H1 (cell line): ENCODE measurements around the gene NRN1L. TPM values are rescaled to one million over a fixed set of nuclear protein-coding genes. Genes with fewer than 3 reads are reported as not detected.

Experiments
- CTCF ChIA-PET: fragments of 300-600 bp; sonication (Branson Sonifier 250); formaldehyde crosslinking; loops from one replicate; lab custom pipeline; 2021; ENCODE audit not compliant: partially characterized antibody; lab: Charles Lee
- POLR2A ChIA-PET: fragments of 300-600 bp; sonication (Branson Sonifier 250); formaldehyde crosslinking; loops from one replicate; lab custom pipeline; 2021; ENCODE audit warnings: inconsistent platforms; ENCODE audit not compliant: partially characterized antibody; lab: Charles Lee
- DNase-seq, 2 experiments: peaks; one replicate each; pipeline versions ENCODE4 v3.0.0 to v3.0.0-alpha.2; 2010 to 2022; ENCODE audit warnings: low spot score in 2 of 2, low read depth in 1 of 2, mixed read lengths in 1 of 2
- FAIRE-seq: peaks from 2 replicates; lab custom pipeline; 2011; peaks lifted over from hg19 to GRCh38; lab: Jason Lieb, UNC
- H2AFZ ChIP-seq: 2 replicates; pipeline ENCODE4 v1.8.1; 2012; ENCODE audit warnings: low read length, inconsistent platforms
- H2AK5ac ChIP-seq: 2 replicates; pipeline ENCODE4 v1.6.1; 2013; ENCODE audit warnings: low read depth, low read length
- H2BK120ac ChIP-seq: replicated peaks from 2 replicates; pipeline ENCODE3; 2013; ENCODE audit warnings: low read depth, low read length, inconsistent platforms
- H2BK12ac ChIP-seq: 2 replicates; pipeline ENCODE4 v1.6.1; 2013; ENCODE audit warnings: low read depth, low read length
- H2BK15ac ChIP-seq: 2 replicates; pipeline ENCODE4 v1.6.1; 2013; ENCODE audit warnings: low read length
- H2BK20ac ChIP-seq: 2 replicates; pipeline ENCODE4 v1.6.1; 2013; ENCODE audit warnings: low read length
- H2BK5ac ChIP-seq: 2 replicates; pipeline ENCODE4 v1.6.1; 2013; ENCODE audit warnings: low read depth, low read length
- H3K14ac ChIP-seq: 2 replicates; pipeline ENCODE4 v1.6.1; 2013; ENCODE audit warnings: inconsistent platforms; ENCODE audit not compliant: insufficient read length
- H3K18ac ChIP-seq: 2 replicates; pipeline ENCODE4 v1.6.1; 2013; ENCODE audit warnings: low read length; ENCODE audit errors: extremely low read depth
- H3K23ac ChIP-seq: 2 replicates; pipeline ENCODE4 v1.6.1; 2013; ENCODE audit warnings: inconsistent platforms; ENCODE audit not compliant: insufficient read length
- H3K23me2 ChIP-seq: 2 replicates; pipeline ENCODE4 v1.6.1; 2013; ENCODE audit warnings: low read depth, low read length
- H3K27ac ChIP-seq: 2 replicates; pipeline ENCODE4 v1.6.1; 2011; ENCODE audit warnings: low read depth, low read length, inconsistent platforms
- H3K27me3 ChIP-seq, 4 experiments: replicated peaks in 1 of 4; 1 replicate in 1 of 4; 2 replicates in 3 of 4; pipeline versions ENCODE4 v1.6.1 to v1.8.1; 2011 to 2013; ENCODE audit warnings: low read length in 3 of 4, mild to moderate bottlenecking in 3 of 4, inconsistent platforms in 2 of 4, mixed read lengths in 2 of 4, moderate library complexity in 1 of 4; ENCODE audit not compliant: control insufficient read depth in 3 of 4, insufficient read depth in 3 of 4; ENCODE audit errors: extremely low read depth in 1 of 4
- H3K36me3 ChIP-seq, 4 experiments: 2 replicates each; pipeline versions ENCODE4 v1.6.1 to v1.8.1; 2011 to 2013; ENCODE audit warnings: mild to moderate bottlenecking in 4 of 4, low read length in 3 of 4, moderate library complexity in 2 of 4, control low read depth in 1 of 4, inconsistent platforms in 1 of 4; ENCODE audit not compliant: insufficient read depth in 4 of 4, control insufficient read depth in 2 of 4
- H3K4ac ChIP-seq: replicated peaks from 2 replicates; pipeline ENCODE3; 2013; ENCODE audit warnings: low read length, low read depth, mixed read lengths, inconsistent platforms; ENCODE audit not compliant: insufficient read length
- H3K4me1 ChIP-seq, 4 experiments: replicated peaks in 1 of 4; 1 replicate in 1 of 4; 2 replicates in 3 of 4; pipeline versions ENCODE4 v1.6.1 to v1.8.1; 2011 to 2013; ENCODE audit warnings: low read length in 3 of 4, inconsistent platforms in 2 of 4, mixed read lengths in 1 of 4; ENCODE audit not compliant: insufficient read depth in 4 of 4, control insufficient read depth in 3 of 4
- H3K4me2 ChIP-seq, 2 experiments: 2 replicates each; pipeline versions ENCODE4 v1.6.1 to v1.8.1; 2011 to 2013; ENCODE audit warnings: low read depth in 2 of 2, low read length in 2 of 2, control low read depth in 1 of 2, inconsistent platforms in 1 of 2, mild to moderate bottlenecking in 1 of 2; ENCODE audit not compliant: insufficient read depth in 1 of 2
- H3K4me3 ChIP-seq, 4 experiments: fragments of 200-600, 300-600 bp in 1 of 4; sonication (generic), shearing (Covaris generic), sonication (Bioruptor Twin) in 1 of 4; 2 replicates each; pipeline versions ENCODE4 v1.5.1 to v1.8.1; 2011 to 2016; ENCODE audit warnings: low read length in 4 of 4, low read depth in 3 of 4, control low read depth in 2 of 4, inconsistent platforms in 2 of 4, mild to moderate bottlenecking in 2 of 4, mixed read lengths in 1 of 4, moderate library complexity in 1 of 4; ENCODE audit not compliant: insufficient read depth in 2 of 4; ENCODE audit errors: extremely low read depth in 1 of 4
- H3K56ac ChIP-seq: replicated peaks from 2 replicates; pipeline ENCODE3; 2013; ENCODE audit warnings: low read depth, mild to moderate bottlenecking, mixed read lengths, low read length, inconsistent platforms; ENCODE audit not compliant: insufficient read length
- H3K79me1 ChIP-seq: 2 replicates; pipeline ENCODE4 v1.6.1; 2013; ENCODE audit warnings: low read depth, low read length, control low read depth
- H3K79me2 ChIP-seq, 2 experiments: 2 replicates each; pipeline versions ENCODE4 v1.6.1 to v1.8.1; 2012 to 2013; ENCODE audit warnings: low read length in 2 of 2, mild to moderate bottlenecking in 2 of 2, inconsistent platforms in 1 of 2; ENCODE audit not compliant: insufficient read depth in 2 of 2, control insufficient read depth in 1 of 2
- H3K9ac ChIP-seq, 4 experiments: replicated peaks in 1 of 4; 1 replicate in 1 of 4; 2 replicates in 3 of 4; pipeline versions ENCODE4 v1.6.1 to v1.8.1; 2011 to 2013; ENCODE audit warnings: low read depth in 3 of 4, low read length in 3 of 4, control low read depth in 2 of 4, mild to moderate bottlenecking in 2 of 4, moderate library complexity in 2 of 4, inconsistent platforms in 1 of 4; ENCODE audit errors: extremely low read depth in 1 of 4
- H3K9me3 ChIP-seq, 2 experiments: 2 replicates each; pipeline versions ENCODE4 v1.6.1 to v1.8.1; 2012 to 2013; ENCODE audit warnings: mild to moderate bottlenecking in 2 of 2, moderate library complexity in 2 of 2, control low read depth in 1 of 2, inconsistent platforms in 1 of 2, low read depth in 1 of 2, low read length in 1 of 2, mixed read lengths in 1 of 2; ENCODE audit not compliant: insufficient read depth in 2 of 2
- H4K20me1 ChIP-seq, 2 experiments: replicated peaks in 1 of 2; 2 replicates each; pipeline versions ENCODE3 to v1.8.1; 2011 to 2013; ENCODE audit warnings: inconsistent platforms in 2 of 2, low read length in 2 of 2, mild to moderate bottlenecking in 1 of 2; ENCODE audit not compliant: insufficient read depth in 2 of 2, control insufficient read depth in 1 of 2
- H4K5ac ChIP-seq: 2 replicates; pipeline ENCODE4 v1.6.1; 2013; ENCODE audit warnings: low read length, low read depth, mixed read lengths, inconsistent platforms; ENCODE audit not compliant: insufficient read length
- H4K8ac ChIP-seq: 2 replicates; pipeline ENCODE4 v1.8.0; 2013; ENCODE audit warnings: mild to moderate bottlenecking, moderate library complexity, low read length, inconsistent platforms; ENCODE audit not compliant: insufficient read depth; ENCODE audit errors: extremely low read depth
- H4K91ac ChIP-seq: replicated peaks from 2 replicates; pipeline ENCODE3; 2013; ENCODE audit warnings: low read length, mixed read lengths, inconsistent platforms; ENCODE audit not compliant: insufficient read length
- WGBS, 2 experiments: shearing (Covaris generic) in 1 of 2; methylation state at CpG; one replicate each; pipeline versions ENCODE4 v1.1.6 to v1.1.7; 2013 to 2015; ENCODE audit warnings: low lambda C conversion rate in 2 of 2, mixed read lengths in 2 of 2, inconsistent platforms in 1 of 2, low coverage in 1 of 2, missing lambda C conversion rate in 1 of 2; ENCODE audit not compliant: insufficient replicate concordance in 2 of 2, insufficient coverage in 1 of 2, insufficient read length in 1 of 2; ENCODE audit errors: extremely low coverage in 1 of 2, missing lambda C conversion rate in 1 of 2; 5-methylcytosine and 5-hydroxymethylcytosine counted together
- polyA plus RNA-seq, 7 experiments: library from polyadenylated mRNA; depleted of rRNA in 3 of 7; stranded (reverse) in 5 of 7; unstranded in 2 of 7; fragments of >200 nt in 5 of 7; fragments of 200-250 nt in 2 of 7; gene quantifications; 1 replicate in 5 of 7; 2 replicates in 1 of 7; 4 replicates in 1 of 7; pipeline versions ENCODE4 v1.2.1 to v1.2.3, GENCODE V29; 2011 to 2013; ENCODE audit warnings: missing spikeins in 2 of 7, mixed read lengths in 2 of 7
- total RNA-seq: library from RNA; stranded (reverse); fragmentation: NEBNext Ultra II Directional; extraction: Animal tissue kit (Norgen Biotek cat#: 25700); gene quantifications from 2 replicates; pipeline ENCODE4 v1.2.1, GENCODE V29; 2021
- TF ChIP-seq, protein P1 (sequence below): IDR thresholded peaks from 2 replicates; pipeline ENCODE4 v1.6.1; 2012; ENCODE audit warnings: inconsistent platforms

Gene NRN1L
- total and polyA plus RNA-seq, 2 of the 8 experiments (the other 6 are each of a cell fraction or from before 2014, with no cell fraction given) = 4.1 to 35.2 TPM

DNA sequence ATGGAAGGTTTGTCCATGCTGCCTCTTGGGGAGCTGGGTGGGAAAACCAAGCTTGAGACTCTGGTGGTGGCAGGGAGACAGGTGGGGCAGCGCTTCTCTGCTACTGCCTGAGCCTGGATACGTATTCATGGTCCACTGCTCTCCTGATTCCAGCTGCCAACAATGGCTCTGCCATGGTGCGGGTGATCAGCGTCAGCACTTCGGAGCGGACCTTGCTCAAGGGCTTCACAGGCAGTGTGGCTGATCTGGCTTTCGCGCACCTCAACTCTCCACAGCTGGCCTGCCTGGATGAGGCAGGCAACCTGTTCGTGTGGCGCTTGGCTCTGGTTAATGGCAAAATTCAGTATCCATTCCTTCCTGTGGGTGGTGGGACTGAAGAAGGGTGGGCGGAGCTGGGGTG lies 7.6 kb upstream of the NRN1L start:
- Histone ChIP-seq H3K36me3 (peaks cover 28 to 47% (median 41%) of the 10 kb centered on the region in 4 experiments), H3K79me2 (peaks cover 3 to 30% of the 10 kb centered on the region in 2 experiments; a peak in 3 of 4 replicates), H3K18ac (no peak overlapping the region), H3K23me2 (peaks cover 2% of the 10 kb centered on the region; the same call in 1 of the 2 replicates), H2BK120ac (no peak overlapping the region), H4K20me1 (peaks cover 10 to 16% of the 10 kb centered on the region in 2 experiments), H2AK5ac (no peak overlapping the region), H2BK12ac (no peak overlapping the region), H3K79me1 (peaks cover 13% of the 10 kb centered on the region), H3K14ac (no peak overlapping the region), H3K23ac (no peak overlapping the region), H4K8ac (no peak overlapping the region), H3K4me3 (no peak overlapping the region), H3K27ac (no peak overlapping the region), H3K9me3 (no peaks in the 10 kb centered on the region), H2BK15ac (no peak overlapping the region), H3K56ac (no peak overlapping the region), H2BK5ac (no peak overlapping the region), H3K27me3 (no peaks in the 10 kb centered on the region), H4K91ac (no peak overlapping the region), H3K4ac (no peak overlapping the region), H2AFZ (no peak overlapping the region), H3K4me2 (no peak overlapping the region), H4K5ac (no peak overlapping the region), H3K9ac (no peak overlapping the region), H2BK20ac (no peak overlapping the region), H3K4me1 (peaks cover 0 to 7% (median 3%) of the 10 kb centered on the region in 4 experiments; a peak in 3 of 7 replicates)
- no peak for FAIRE-seq
- POLR2A ChIA-PET = interaction anchor here (0.6 to 1.4 kb wide), 5 partner anchors 9 to 351 kb away, joined by 3 to 6 read pairs (median 3); partner anchors contain the start of gene CENPT
- no peak for DNase-seq
- 96% methylated on average over 11 of the region's 11 CpGs; no CpG with 5 or more reads in 1 of the 2 experiments for WGBS, 2 experiments
- CTCF ChIA-PET = interaction anchor here (1.5 to 21.8 kb wide), 3 partner anchors 11 to 58 kb away, joined by 4 to 623 read pairs (median 5); partner anchors contain the start of genes CTRL, LCAT and PSMB10
- TF ChIP-seq, protein P1, sequence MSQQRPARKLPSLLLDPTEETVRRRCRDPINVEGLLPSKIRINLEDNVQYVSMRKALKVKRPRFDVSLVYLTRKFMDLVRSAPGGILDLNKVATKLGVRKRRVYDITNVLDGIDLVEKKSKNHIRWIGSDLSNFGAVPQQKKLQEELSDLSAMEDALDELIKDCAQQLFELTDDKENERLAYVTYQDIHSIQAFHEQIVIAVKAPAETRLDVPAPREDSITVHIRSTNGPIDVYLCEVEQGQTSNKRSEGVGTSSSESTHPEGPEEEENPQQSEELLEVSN = no peak
- TF ChIP-seq, all 59 proteins: peak for 0
